Measurements from ENCODE around the gene GPHN.
"Not testable (repeated sequence)": the region's sequence is repeated elsewhere in the genome, so short reads cannot be mapped to it uniquely, and the experiment has no call there.

GPHN gene

GRCh38 chr14:66804141-66804540, 296.2 kb downstream of the GPHN start:
- no peak for DNase-seq (ENCODE audit: low read depth)

DNA sequence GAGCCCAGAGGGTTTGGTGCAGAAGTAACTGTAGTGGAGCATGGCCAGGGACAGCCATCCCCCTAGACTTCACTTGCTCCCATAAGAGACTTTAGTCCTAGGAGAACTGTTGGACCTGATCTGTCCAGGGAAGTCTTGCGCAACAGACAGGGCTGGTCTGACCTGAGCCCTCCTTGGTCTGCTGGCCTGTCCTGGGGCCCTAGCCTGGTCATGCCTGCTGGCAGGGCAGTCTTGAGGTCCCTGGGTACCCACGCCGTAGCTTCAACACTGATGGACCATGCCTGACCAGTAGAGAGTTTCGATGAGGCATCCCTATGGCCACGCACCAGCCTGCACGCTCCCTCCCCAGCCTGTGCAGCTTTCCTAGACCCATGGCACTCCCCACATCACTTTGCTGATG, 305.7 kb downstream of the GPHN start:
- no peak for DNase-seq (ENCODE audit: low read depth)

GRCh38 chr14:66815687-66816086, 307.7 kb downstream of the GPHN start:
- no peak for DNase-seq (ENCODE audit: low read depth)

GRCh38 chr14:66824251-66824650, 316.3 kb downstream of the GPHN start:
- DNase-seq (ENCODE audit: low read depth), result no peak

DNA sequence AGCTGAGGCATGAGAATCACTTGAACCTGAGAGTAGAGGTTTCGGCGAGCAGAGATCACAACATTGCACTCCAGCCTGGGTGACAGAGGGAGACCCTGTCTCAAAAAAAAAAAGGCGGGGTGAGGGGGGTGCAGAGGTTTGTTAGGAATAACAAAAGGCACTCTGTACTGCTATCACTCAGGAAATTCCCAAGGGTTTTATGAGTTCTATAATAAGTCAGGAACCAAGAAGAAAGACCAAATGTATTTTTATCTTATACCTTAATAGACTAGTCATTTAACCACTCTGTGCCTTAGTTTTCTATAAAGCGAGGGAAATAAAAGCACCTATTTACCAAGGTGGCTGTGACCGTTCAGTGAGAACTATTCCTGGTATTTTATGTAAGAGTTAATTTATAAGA, 319.2 kb downstream of the GPHN start:
- no peak for DNase-seq (ENCODE audit: low read depth)

- no peak for DNase-seq (ENCODE audit: low read depth)
These were observed 323.2 kb downstream of the GPHN start for GRCh38 chr14:66831173-66831572.

GRCh38 chr14:66833816-66834215, 325.9 kb downstream of the GPHN start:
- no peak for DNase-seq (ENCODE audit: low read depth)

DNA sequence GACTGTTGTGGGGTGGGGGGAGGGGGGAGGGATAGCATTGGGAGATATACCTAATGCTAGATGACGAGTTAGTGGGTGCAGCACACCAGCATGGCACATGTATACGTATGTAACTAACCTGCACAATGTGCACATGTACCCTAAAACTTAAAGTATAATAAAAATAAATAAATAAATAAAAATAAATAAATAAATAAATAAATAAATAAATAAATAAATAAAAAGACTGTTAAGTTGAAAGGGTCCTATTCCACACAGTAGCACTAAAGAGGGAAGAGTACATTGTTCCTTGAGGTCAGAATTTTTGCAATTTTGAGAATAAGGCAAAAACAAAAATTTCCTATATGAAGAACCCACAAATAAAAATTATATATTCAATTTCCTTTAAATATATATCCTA, 329.5 kb downstream of the GPHN start:
- not testable (repeated sequence) for DNase-seq (ENCODE audit: low read depth)

DNA sequence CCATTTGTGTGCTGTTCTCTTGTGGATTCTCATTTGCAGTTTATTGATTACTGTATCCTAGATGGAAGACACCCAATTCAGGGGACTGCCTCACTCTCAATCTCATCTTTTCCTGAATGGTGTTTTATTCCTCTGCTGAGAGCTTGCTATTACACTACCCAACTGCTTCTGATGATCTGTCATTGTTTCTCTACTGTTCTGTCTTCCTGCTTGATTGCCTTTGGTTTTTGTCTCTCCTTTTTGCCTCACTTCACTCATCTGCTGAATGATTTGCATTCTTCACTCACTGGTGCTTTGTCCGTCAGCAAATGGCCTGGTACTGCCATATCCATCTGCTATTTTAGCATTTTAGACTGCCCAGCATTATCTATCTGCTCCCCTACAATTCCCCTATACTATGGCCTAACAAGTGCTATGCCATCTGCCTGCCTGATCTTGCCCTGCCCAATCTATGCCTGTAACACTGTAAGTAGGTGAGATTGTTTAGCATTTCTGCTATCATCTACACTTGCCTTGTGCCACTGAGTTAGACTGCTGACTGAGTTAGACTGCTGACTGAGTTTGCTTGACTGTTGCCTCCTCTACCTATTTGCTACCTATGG, 335.1 kb downstream of the GPHN start:
- DNase-seq (ENCODE audit: low read depth), result no peak

GRCh38 chr14:66850258-66850888, 342.4 kb downstream of the GPHN start:
- no peak for DNase-seq (ENCODE audit: low read depth)

GRCh38 chr14:66853311-66853710, 345.4 kb downstream of the GPHN start:
- DNase-seq (ENCODE audit: low read depth), result no peak

- no peak for DNase-seq (ENCODE audit: low read depth)
These were observed 349.9 kb downstream of the GPHN start for GRCh38 chr14:66857867-66858266.

- no peak for DNase-seq (ENCODE audit: low read depth)
These were observed 351.2 kb downstream of the GPHN start for GRCh38 chr14:66859063-66859671.

GRCh38 chr14:66881596-66881995, 373.6 kb downstream of the GPHN start:
- DNase-seq (ENCODE audit: low read depth), result no peak

DNA sequence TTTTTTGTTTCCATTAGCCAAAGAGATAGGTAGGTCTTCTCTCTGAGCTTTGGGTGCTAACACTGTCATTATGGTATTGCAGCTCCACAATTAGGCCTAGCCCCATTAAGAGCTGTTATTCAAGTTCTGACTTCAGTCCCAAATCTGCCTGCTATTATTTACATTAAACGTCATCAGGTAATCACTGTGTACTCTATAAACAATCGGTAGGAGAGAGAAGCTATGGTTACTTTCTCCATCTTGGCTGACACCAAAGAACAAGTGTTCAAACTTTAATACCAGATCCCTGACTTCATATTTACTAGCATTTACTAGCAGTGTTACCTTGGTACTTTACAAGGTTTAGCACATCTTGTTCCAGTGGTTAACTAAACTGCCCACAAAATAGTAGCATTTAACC, 376.2 kb downstream of the GPHN start:
- DNase-seq (ENCODE audit: low read depth), result no peak

DNA sequence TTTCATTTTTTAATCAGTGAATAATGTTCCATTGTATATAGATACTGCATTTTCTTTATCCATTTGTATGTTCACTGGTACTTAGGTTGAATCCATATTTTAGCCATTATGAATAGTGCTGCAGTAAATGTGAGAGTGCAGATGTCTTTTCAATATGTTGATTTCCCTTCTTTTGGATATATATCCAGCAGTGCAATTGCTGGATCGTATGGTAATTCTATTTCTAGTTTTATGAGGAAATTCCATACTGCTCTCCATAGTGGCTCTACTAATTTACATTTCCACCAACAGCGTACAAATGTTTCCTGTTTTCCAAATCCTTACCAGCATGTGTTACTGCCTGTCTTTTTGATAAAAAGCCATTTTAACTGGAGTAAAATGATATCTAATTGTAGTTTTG, 392.8 kb downstream of the GPHN start:
- DNase-seq (ENCODE audit: low read depth), result no peak

DNA sequence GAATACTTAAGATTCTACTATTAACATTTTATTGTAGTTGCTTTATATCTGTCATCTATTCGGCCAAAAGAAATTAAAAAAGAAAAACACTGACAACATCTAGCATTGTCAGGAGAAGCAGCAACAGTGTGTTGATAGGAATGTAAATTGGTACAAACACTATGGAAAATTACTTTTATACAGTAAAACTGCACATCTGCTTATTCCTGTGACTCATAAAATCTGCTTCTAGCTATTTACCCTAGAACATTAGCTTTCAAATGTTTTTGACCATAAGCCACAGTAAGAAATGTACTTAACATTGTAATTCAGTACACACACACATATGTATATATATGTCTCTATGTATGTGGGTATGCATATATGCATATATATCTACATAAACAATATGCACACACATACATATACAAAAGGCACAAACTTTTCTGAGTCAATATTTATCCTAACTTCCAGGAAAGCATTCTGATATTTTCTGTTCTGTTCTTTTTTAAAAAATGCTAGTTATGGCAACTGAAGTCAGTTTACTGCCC, 402.4 kb downstream of the GPHN start:
- DNase-seq (ENCODE audit: low read depth), result no peak

- no peak for DNase-seq (ENCODE audit: low read depth)
These were observed 408.5 kb downstream of the GPHN start for GRCh38 chr14:66916421-66916820.

DNA sequence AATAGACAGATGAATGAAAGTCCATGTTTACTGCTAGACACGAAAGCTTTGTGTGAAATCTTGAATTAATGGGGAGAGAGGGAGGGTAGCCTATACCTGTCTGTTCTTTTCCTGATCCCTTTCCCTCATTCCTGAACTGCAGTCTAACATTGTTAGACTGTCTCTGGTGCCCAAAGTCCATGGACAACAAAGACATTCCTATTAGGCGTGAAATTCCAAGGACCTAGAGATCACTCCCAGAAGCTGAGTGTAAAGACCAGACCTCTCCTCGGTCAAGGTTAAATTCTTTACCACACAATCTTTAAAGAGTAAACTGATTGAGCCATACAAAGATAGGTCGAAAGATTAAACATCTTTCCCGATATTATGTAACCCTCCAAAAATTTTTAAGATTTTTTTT, 410.6 kb downstream of the GPHN start:
- no peak for DNase-seq (ENCODE audit: low read depth)

GRCh38 chr14:66920196-66920595, 412.2 kb downstream of the GPHN start:
- DNase-seq (ENCODE audit: low read depth), result no peak

GRCh38 chr14:66923251-66923650, 415.3 kb downstream of the GPHN start:
- DNase-seq (ENCODE audit: low read depth), result no peak

DNA sequence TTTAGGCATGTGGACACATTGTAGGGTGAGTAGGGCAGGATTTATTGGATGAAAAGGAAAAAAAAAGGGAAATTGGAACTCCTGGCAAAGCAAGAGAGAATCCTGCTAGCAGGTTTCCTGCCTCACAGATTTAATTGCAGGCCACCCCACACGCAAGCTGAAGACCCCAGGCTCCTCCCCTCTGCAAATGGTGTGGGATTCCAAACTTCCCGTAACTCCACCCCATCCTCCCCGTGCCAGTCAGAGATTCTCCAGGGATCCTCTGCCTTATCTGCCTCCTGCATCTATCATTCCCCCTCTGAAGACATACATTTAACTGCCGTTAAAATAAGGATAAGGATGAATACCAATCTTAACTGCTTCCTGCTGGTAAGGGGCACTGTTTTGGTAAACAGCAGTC, 431.5 kb downstream of the GPHN start:
- DNase-seq (ENCODE audit: low read depth), result no peak

GRCh38 chr14:66944872-66945271, 436.9 kb downstream of the GPHN start:
- no peak for DNase-seq (ENCODE audit: low read depth)

DNA sequence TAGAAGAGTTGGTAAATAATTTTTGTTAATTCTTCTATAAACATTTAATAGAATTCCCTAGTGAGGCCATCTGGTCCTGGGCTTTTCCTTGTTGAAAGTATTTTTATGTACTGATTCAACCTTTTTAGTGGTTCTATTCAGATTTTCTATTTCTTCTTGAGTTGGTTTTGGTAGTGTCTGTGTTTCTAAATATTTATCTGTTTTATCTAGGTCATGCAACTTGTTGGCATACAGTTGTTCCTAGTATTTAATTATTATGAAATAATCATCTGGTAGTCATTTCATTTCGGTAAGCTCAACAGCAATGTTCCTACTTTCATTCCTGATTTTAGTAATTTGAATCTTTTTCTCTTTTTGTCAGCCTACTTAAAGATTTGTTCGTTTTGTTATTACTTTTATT, 447.2 kb downstream of the GPHN start:
- DNase-seq (ENCODE audit: low read depth), result no peak

Data from stimulated activated CD8-positive, alpha-beta memory T cell treated with anti-CD3 and anti-CD28 coated beads, Interleukin-12 subunit alpha, Interleukin-12 subunit beta, amount 100 ng/mL, for 1 hour (primary cell).